Fibroblast of the aortic adventitia (primary cell): Measurements from ENCODE around the gene FAM200B. TPM values are rescaled to one million over a fixed set of nuclear protein-coding genes. Genes with fewer than 3 reads are reported as not detected.
"Not testable (repeated sequence)": the region's sequence is repeated elsewhere in the genome, so short reads cannot be mapped to it uniquely, and the experiment has no call there.

Experiments
- DNase-seq: peaks from one replicate; pipeline ENCODE4 v3.0.0-alpha.2; 2010; ENCODE audit warnings: low read depth
- H3K4me3 ChIP-seq: 2 replicates; pipeline ENCODE4 v1.5.1; 2011; ENCODE audit warnings: low read depth, mild to moderate bottlenecking, control low read depth, low read length, moderate library complexity
- total RNA-seq: library from RNA; depleted of rRNA; stranded (reverse); fragments of >200 nt; gene quantifications from 2 replicates; pipeline ENCODE4 v1.2.3, GENCODE V29; 2012; ENCODE audit warnings: low replicate concordance
- TF ChIP-seq, protein P1 (sequence below): IDR thresholded peaks from 2 replicates; pipeline ENCODE4 v1.5.1; 2011; ENCODE audit warnings: mild to moderate bottlenecking, low read length, control low read depth, inconsistent platforms; ENCODE audit not compliant: insufficient read depth

The FAM200B gene
- total RNA-seq, 1 donor, result 35.3 TPM

DNA sequence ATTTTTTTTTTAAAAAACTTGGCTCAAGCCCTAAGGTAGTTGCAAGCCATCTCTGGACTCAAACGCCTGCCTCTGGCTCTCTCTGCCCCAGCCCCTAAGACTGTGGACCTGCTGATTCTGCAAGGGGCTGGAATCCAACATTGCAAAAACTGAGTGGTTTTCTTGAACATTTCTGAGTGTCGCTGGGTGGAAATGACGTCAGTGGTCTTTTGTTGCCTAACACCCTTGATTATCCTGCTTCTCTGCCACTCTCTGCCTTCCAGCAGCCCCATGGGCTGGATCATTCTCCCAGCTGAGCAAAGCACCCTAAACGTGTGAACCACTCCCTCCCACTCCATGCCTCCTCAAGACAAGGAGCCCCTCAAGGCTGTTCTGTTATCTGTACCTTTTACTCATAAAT lies 37.9 kb downstream of the FAM200B start:
- TF ChIP-seq, protein P1, sequence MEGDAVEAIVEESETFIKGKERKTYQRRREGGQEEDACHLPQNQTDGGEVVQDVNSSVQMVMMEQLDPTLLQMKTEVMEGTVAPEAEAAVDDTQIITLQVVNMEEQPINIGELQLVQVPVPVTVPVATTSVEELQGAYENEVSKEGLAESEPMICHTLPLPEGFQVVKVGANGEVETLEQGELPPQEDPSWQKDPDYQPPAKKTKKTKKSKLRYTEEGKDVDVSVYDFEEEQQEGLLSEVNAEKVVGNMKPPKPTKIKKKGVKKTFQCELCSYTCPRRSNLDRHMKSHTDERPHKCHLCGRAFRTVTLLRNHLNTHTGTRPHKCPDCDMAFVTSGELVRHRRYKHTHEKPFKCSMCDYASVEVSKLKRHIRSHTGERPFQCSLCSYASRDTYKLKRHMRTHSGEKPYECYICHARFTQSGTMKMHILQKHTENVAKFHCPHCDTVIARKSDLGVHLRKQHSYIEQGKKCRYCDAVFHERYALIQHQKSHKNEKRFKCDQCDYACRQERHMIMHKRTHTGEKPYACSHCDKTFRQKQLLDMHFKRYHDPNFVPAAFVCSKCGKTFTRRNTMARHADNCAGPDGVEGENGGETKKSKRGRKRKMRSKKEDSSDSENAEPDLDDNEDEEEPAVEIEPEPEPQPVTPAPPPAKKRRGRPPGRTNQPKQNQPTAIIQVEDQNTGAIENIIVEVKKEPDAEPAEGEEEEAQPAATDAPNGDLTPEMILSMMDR, result no peak
- no peak for DNase-seq
- no peak overlapping the region for H3K4me3 ChIP-seq

DNA sequence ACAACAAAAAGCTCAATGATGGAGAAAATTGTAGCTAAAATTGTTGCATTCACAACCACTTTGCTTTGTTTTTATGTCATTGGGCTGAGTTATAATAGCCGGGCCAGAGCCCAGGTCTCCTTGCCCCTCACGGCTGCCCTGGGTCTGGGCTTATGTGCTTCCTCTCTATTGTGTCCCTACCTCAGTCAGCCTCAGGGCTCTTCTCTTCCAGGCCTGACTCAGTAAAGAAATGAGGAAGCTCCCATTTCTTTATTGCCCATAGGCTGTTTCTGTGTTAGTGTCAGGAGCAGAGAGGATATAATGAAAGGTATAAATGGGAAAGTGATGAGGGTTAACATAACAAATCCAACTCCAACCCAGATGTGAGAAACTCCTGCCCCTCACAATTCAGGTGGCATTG lies 39.2 kb downstream of the FAM200B start:
- TF ChIP-seq, protein P1, result no peak
- DNase-seq, result no peak
- no peak overlapping the region for H3K4me3 ChIP-seq

DNA sequence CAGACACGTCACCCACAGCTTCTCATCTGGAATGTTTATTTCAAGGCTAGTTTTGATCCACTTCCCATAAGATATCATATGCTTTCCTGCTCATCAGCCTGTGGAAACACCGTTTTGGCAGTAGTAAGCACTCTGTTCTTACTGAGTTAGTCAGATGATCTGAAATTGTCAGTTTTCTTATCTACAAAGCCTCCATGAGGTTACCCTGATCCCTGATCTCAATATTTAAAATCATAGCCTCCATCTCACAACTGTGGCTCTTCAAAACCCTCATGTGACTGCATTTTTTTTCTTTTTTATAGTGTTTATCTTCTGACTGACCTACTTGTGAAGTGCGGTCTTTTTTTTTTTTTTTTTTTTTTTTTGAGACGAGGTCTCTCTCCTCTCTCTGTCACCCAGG lies 44.0 kb downstream of the FAM200B start:
- H3K4me3 ChIP-seq, result no peak overlapping the region
- DNase-seq, result peak; percentile 38
- TF ChIP-seq, protein P1, result no peak

DNA sequence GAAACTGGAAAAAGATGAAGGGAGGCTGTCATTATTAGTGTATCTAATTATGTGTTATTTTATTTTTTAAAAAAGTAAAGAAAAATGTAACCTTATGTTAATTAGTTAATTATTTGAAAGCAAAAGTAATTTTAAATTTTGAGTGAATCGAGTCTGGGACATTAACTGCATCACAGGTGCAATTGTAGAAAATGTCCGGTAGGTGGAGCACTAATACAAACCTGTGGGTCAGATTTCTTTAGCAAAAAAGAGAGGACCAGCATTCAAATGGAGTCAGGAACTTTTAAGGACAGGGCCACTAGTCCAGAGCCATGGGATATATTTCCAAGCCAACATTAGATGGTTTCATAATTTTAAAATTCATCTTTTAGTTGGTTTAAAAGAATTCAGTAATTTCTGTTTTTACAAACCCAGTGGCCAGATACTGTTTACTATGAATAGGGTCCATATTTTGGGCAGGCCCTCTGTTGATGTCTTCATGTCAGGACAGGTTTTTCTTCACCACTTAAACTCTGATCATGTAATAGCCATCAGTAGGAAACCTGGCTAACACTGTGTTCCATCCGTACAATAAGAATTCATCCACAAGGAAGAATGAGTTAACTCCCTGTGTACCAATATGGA lies 48.4 kb downstream of the FAM200B start:
- TF ChIP-seq, protein P1, result peak; percentile 78
- H3K4me3 ChIP-seq, result no peak overlapping the region
- peak; percentile 67 for DNase-seq

DNA sequence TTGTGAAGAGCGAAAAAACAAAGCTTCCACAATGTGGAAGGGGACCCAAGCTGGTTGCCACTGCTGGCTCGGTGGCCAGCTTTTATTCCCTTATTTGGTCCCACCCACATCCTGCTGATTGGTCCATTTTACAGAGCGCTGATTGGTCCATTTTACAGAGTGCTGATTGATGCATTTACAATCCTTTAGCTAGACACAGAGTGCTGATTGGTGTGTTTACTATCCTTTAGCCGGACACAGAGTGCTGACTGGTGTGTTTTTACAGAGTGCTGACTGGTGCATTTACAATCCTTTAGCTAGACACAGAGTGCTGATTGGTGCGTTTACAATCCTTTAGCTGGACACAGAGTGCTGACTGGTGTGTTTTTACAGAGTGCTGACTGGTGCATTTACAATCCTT lies 51.4 kb downstream of the FAM200B start:
- DNase-seq, H3K4me3 ChIP-seq: not testable (repeated sequence)

DNA sequence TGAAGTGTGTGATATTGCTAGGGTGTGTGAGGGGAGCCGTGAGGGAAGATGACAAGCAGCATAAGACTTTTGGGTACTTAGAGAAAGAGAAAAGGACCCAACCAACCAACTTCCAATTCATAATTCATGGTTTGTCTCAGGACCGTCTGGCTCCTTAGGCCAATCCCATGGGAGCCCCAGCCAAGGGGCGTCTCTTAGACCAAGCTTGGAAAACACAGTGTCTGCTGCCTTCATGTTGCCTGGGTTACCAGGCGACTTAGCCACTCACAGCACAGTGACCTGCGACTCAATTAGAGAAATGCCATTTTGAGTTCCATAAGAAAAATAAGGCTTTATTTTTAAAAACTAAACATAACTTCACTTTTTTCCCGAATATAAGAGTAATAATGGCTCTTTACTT lies 53.9 kb downstream of the FAM200B start:
- no peak for DNase-seq
- H3K4me3 ChIP-seq, result no peak overlapping the region
- TF ChIP-seq, protein P1, result no peak

DNA sequence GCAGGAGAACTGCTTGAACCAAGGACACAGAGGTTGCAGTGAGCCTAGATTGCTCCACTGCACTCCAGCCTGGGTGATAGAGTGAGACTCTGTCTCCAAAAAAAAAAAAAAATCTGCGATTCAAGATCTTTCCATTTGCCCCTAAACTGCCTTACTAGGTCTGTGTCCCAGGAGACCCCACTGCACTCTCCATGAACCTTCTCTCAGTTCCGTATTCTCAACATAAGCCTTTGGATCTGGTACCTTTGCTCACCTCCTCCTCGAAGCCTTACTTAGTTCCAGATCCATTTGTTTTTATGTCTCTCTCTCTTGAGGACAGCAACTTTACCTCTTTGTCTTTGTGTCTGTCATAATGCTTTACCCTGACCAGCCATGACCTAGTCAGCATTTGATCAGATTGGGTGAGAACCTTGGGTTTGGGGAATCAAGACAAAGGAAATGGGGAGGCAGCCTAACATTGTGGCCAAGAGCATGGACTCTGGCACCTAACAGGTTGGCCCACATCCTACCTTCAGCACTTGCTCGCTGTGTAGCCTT lies 55.0 kb downstream of the FAM200B start:
- TF ChIP-seq, protein P1, result no peak
- no peak for DNase-seq
- no peak overlapping the region for H3K4me3 ChIP-seq
